Measurements from ENCODE around the gene INTS14. TPM values are rescaled to one million over a fixed set of nuclear protein-coding genes. Genes with fewer than 3 reads are reported as not detected.
"Not testable (repeated sequence)": the region's sequence is repeated elsewhere in the genome, so short reads cannot be mapped to it uniquely, and the experiment has no call there.

The INTS14 gene
- total RNA-seq, 1 donor from 2014 or later: 14.9 TPM

DNA sequence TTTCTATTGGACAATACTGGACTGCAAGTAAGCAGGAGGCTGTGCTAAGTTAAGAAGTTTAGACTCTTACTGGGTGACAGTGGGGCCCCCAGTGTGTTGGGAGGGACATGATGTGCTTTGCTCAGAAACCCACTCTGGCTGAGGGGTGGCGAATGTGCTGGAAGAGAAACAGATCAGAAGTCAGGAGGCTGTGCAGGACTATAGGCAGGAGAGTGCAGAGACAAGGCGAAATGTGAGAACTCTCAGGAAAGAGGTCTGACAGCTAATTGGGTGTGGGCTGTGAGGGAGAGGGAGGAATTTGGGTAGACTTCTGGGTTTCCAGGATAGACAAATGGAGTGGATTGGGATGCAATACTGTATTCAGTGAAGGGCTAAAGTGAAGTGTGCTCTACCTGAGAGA, 22.8 kb upstream of the INTS14 start:
- intact Hi-C loops (cut with DNase I): loop anchor here (10.0 kb wide), 1 partner anchor 661 kb away; the partner anchor contains the start of gene DIS3L

DNA sequence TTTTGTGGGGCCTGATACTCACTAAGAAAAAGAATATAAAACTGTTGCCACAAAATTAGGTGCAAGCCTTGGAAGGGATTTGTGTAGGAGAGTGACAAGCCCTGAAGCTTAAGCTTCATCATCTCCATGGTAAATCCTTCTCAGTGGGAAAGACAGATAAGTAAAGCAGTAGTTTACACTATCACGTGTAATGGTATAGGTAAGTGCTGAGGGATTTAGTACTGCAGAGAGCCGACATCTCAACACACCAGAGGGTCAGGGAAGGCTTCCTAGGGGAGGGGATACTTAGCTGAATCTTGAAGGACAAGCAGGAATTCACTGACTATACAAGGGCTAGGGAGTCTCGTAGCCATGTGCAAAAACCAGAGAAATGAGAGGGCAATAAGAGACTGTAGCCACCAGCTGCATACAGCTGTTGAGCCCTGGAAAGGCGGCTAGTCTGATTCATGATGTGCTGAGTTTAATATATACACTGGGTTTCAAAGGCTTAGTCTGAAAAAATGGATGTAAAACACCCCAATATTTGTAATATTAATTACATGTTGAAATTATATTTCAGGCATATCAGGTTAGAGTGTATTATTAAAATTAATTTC, 21.9 kb upstream of the INTS14 start:
- no peak for DNase-seq (ENCODE audit: low spot score)
- intact Hi-C loops (cut with DNase I): loop anchor here (10.0 kb wide), 1 partner anchor 662 kb away; the partner anchor contains the start of gene DIS3L

More for the DNA sequence above, 22.8 kb upstream of the INTS14 start:
- DNase-seq (ENCODE audit: low spot score): no peak

DNA sequence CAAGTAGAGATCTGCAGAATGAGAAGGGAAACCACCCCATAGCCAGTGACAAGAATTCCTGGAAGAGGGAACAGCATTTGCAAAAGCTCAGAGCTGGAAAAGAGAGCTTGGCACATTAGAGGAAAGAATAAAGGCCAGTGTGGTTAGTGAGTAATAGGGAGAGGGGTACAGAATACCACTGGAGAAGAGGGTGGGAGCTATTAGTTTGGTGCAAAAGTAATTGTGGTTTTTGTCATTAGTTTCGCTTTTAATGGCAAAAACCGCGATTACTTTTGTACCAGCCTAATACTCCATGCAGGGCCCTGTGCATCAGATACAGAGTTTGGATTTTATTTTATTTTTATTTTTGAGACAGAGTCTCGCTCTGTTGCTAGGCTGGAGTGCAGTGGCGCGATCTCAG, 20.6 kb upstream of the INTS14 start:
- intact Hi-C loops (cut with DNase I): loop anchor here (10.0 kb wide), 1 partner anchor 663 kb away; the partner anchor contains the start of gene DIS3L
- no peak for DNase-seq (ENCODE audit: low spot score)

DNA sequence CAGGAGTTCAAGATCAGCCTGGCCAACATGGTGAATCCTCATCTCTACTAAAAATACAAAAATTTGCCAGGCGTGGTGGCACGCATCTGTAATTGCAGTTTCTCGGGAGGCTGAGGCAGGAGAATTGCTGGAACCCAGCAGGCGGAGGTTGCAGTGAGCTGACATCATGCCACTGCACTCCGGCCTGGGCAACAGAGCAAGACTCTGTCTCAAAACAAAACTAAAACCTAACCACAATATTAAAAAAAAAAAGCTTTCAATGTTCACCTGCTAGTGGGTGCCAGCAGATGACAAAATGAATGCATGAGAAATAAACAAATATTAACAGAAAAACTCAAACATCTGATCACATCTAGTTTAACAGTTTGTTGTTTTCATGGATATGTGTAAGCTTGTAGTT, 19.8 kb upstream of the INTS14 start:
- DNase-seq (ENCODE audit: low spot score): no peak
- intact Hi-C loops (cut with DNase I): loop anchor here (10.0 kb wide), 1 partner anchor 664 kb away; the partner anchor contains the start of gene DIS3L

DNA sequence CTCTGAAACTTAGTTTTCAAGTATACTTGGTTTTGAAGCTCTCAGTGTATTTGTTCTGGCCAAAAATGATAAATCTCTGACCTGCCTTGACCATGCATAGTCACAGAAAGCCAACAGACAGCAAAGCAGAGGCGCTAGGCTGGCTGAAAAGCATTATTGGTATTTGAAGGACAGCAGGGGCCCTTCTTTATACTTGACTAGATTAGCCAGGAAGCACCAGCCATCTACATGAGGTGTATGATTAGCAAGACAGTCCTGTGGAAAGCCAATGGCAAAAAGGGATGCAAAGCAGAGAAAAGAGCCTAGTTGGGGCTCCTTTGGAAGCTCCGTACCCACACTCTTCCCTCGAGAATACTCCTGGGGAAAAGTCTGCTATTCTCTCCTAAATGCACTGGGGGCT, 18.6 kb upstream of the INTS14 start:
- intact Hi-C loops (cut with DNase I): no loop called here
- DNase-seq (ENCODE audit: low spot score): no peak

DNA sequence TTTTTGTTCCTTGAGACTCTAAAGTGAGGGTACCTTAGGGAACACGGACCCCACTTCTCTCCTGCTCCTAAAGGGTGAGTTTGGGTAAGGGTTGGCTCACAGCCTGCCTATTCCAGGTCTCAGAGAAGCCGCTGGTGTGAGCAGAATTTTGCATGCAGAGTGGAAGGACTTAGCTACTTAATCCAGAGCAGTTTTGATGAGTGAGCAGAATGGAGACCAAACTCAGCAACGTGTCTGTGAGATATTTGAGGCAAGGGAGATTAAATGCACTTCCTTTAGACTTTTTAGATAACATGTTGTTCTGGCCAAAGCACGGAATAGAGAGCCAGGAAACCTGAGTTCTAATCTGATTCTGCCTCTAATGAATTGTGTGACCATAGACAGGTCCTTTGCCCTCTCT, 15.9 kb upstream of the INTS14 start:
- intact Hi-C loops (cut with DNase I): no loop called here
- no peak for DNase-seq (ENCODE audit: low spot score)

DNA sequence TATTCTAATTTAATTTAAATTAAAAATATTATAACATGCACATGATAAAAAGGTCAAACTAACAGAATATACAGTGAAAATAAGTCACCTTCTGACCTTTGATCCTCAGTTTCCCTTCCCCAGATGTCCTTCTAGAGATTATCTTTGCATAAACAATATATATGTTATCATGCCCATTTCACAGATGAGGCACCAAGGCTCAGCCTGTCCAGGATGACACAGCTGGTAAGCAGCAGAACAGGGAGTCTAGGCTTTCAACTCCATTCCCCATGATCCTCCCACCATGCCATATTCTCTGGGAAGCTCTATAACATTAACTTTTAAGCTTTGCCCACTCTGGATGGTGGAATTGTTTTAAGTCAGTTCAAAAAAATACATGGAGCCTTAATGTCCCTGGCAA, 12.2 kb upstream of the INTS14 start:
- DNase-seq (ENCODE audit: low spot score): no peak
- intact Hi-C loops (cut with DNase I): no loop called here

DNA sequence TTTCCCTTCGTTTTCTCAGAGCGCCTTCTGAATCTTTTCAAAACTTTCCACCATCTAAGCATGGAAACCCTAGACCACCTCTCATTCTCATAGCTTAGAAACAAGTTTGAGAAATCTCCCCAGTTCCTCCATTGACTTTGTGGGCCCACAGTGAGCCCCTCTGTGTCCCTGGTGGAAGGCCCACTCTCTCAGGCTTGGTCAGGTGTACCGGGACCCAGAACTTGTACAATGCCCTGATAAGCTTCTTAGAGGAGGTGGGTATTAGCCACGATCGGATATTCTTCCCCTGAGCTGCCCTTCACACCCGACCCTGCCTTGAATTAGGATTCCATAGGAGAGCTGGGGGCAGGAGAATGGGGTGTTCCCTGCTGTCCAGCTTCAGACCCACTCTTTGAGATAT, 10.7 kb upstream of the INTS14 start, which contains the start of gene SLC24A1:
Gene SLC24A1 (plus strand): TSS at position 301 of the 400 bp plus-strand sequence. CDS start 2,143 bp downstream, outside the sequence.
- intact Hi-C loops (cut with DNase I): no loop called here
- no peak for DNase-seq (ENCODE audit: low spot score)

DNA sequence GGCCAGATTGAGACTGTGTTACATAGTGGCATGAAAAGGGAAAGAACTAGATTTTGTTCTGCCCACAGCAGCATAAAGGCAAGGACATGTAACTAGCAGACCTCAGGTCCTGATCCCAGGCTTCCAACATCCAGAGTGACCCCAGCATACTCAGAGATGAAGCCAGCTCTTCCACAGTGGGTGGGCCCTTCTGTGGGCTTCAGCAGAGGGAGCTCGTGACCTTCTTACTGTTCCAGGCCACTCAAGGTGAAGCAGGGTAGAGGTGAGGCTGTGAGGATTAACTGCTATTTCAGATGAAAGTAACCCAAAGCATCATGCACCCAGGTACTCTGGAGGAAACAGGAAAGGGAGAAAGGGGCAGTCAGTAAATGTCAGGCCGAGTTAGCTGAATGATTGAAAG, 9.9 kb upstream of the INTS14 start:
- intact Hi-C loops (cut with DNase I): no loop called here
- DNase-seq (ENCODE audit: low spot score): no peak

DNA sequence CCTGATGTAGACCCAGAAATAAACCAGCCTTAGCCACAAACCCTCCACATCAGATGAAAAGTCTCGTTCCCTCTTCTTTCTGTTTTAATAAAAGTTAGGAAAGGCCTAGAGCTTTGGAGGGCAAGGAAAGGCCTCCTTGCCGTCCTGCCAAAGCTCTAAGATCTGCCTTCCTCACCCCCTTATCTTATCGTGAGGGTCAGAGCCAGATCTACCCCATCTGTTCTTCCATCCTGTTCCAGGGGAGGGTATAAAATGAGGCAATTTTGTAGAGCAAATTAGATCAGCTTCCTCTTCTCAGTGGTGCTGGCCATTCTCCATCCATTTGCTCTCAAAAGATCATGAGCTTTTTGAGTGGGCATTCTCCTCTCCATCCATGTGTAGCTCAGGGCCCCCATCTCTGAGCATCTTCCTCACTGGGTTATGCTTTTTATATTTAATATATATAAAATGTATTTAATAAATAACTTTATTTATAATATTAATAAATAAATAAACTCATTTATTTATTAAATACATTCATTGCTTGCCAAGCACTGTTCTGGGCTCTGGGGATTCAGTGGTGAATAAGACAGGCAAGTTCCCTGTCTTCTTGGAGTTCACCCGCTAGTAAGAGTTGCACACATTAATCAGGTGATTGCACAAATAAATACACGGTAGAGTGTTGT, 8.8 kb upstream of the INTS14 start:
- no peak for DNase-seq (ENCODE audit: low spot score)
- intact Hi-C loops (cut with DNase I): no loop called here

DNA sequence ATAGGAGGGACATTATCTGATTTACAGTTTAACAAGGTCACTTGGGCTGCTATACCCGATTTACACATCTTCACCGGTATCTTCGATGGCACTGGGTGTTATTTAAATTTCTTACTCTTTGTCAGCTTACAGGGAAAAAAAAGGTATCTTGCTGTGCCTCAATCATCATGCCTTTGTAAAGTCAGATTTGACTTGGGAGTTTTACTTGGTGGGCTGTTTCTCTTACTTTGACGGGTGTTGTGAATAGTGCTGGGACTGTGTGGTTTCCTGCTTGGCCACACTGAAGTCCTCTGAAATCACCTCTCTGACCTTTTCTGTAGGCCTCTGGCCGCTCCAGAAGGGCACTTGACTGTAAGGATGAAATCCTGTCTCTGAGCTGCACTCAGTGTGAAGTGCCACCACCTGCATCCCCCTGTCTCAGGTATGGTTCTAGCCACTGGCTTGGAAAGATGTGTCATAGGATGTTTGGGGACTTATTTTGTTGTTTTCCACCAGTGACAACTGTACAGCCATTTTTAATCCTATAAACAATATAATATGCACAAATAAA, 7.7 kb upstream of the INTS14 start:
- intact Hi-C loops (cut with DNase I): no loop called here
- no peak for DNase-seq (ENCODE audit: low spot score)

DNA sequence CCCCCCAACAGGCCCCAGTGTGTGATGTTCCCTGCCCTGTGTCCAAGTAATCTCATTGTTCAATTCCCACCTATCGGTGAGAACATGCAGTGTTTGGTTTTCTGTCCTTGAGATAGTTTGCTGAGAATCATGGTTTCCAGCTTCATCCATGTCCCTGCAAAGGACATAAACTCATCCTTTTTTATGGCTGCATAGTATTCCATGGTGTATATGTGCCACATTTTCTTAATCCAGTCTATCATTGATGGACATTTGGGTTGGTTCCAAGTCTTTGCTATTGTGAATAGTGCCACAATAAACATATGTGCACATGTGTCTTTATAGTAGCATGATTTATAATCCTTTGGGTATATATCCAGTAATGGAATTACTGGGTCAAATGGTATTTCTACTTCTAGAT, 5.0 kb upstream of the INTS14 start:
- intact Hi-C loops (cut with DNase I); DNase-seq (ENCODE audit: low spot score): not testable (repeated sequence)

DNA sequence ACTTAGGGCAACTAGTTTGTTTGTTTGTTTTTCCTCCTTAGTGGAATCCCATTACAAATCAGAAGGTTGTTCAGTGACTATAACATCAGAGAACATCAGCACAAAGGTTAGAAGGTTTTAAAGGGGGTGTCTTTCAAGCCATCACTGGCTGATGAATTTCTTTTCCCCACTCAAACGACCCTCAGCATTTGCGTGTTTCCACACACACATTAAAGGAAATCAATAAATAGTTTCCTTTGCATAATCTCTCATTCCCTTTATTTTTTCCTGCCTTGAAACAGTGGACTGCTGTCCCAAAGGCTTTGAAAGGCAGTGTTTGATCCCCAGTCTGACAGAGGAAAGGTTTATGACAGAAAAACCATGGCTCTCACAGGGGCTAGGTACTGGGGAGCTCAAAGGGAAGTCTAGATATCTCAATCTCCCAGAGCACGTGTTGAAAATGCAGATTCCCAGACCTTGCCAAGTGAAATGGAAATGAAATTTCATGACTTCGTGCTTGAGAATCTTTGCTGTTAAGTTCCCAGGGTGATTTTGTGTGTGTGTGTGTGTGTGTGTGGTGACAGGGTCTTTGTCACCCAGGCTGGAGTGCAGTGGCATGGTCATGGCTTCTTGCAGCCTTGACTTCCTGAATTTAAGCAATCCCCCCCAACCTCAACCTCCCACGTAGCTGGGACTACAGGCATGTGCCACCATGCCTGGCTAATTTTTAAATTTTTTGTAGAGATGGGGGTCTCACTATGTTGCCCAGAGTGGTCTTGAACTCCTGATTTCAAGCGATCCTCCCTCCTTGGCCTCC, 2.2 kb upstream of the INTS14 start:
- intact Hi-C loops (cut with DNase I): no loop called here
- DNase-seq (ENCODE audit: low spot score): no peak

DNA sequence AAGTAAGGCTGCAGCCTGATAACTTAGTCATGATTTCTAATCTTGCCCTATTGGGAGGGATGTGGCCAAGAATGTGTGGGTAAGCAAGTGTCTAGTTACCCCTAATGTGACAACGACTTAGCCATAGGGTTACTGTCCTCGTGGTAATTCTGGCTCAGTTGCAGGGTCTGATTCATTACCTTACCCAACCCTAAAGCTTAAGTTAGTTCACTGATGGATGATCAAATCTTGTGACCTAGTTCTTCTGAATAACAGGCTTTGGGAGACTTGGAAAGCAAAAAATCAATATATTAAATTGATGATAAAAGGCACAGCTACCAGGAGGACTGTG, 1.6 kb upstream of the INTS14 start:
- no peak for DNase-seq (ENCODE audit: low spot score)
- intact Hi-C loops (cut with DNase I): no loop called here

DNA sequence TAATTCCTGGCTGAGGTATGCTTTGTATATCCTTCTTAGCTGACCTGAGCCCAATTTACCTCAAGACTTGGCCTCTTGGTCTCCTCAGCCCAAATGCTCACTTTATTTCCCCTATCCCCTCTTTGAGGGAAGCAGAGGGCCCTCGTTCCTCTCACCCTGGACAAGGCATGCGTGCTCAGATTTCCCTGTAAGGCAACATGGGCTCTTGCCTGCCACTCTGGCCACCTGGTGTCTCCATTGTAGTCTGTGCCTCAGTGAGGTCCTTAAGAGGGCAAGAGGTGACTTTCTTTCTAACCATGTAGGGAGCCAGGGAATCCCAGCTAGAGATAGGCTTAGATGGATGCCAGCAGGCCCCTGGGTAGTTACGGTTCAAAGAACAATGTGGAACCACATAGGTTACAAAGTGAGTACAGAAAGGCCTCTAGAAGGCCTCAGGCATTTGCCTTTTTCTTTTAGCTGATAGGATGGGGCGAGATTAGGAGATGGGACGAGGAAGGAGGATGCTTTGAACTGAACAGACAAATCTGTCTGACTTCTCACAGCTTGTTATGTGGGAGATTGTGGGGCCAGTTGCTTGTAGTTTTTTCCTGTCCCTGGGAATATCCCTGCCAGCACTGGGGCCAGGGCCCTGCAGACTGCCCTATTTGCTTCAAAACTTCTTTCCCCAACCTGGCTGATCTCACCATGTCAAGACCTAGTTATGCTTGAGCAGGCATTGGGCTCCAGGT, 1.1 kb upstream of the INTS14 start:
- no peak for DNase-seq (ENCODE audit: low spot score)
- intact Hi-C loops (cut with DNase I): no loop called here

DNA sequence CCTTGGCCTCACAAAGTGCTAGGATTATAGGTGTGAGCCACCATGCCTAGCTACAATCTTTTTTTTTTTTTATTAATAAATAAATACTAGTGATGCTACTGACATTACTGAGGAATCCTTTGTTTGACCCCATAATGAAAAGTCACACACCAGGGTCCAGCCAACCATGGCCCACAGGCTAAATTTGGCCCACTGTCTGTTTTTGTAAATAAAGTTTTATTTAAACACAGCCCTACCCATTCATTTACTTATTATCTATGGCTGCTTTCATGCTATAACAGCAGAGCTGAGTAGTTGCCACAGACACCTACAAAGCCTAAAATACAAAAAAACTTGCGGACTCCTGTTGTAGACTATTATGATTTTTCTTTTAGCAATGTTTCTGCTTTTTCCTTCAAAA, 7.4 kb downstream of the INTS14 start:
- intact Hi-C loops (cut with DNase I): no loop called here

DNA sequence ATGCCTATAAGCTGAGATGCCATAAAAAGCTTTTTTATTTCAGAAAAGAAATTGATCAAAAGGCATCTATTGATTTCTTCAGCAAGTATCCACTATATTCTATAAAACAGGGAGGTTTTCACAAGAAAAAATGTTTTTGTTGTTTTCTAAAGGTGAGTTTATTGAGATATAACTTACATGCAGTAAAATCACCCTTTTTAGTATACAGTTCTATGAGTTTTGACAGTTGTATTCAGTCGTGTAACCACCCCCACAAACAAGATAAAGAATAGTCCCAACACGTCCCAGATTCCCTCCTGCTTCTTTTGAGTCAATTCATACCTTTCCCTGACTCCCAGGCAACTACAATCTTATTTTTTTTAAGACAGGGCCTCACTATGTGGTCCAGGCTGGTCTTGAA, 7.8 kb downstream of the INTS14 start:
- intact Hi-C loops (cut with DNase I): no loop called here
- no peak for DNase-seq (ENCODE audit: low spot score)

More for the DNA sequence above, 7.4 kb downstream of the INTS14 start:
- no peak for DNase-seq (ENCODE audit: low spot score)

DNA sequence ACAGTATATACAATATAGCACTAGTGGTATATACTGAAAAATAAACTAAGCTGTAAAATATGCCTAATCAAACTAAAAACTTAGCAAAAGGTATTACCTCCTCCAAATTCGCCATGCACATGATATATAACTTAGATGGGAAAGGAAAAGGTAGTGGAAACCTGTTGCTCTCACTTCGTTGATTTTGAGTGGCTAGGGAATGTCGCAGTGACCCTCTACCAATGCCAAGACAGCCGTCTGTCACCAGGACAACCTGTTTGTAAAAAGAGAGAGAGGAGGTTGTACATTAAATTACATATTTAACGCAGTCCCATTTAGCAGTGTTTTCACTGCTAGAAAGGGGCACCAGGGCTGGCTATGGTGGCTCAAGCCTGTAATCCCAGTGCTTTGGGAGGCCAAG, 11.3 kb downstream of the INTS14 start:
- DNase-seq (ENCODE audit: low spot score): no peak
- intact Hi-C loops (cut with DNase I): no loop called here

DNA sequence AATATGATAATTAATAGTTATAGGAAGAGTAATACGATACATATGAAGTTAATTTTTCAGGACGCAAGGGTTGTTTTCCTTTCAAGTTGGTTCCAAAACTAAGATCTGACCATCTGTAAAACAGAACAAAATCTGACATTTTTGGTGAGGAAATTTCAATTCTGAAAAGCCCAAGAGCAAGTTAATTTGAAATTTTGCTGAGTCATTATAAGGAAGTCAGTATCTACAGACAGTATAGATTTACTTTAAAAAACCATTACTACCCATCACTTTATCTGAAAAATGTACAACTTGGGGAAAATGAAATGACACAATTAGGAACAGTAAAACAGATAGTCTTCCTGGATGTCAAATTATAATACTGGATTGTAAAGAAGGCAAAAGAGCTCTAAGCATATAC, 12.5 kb downstream of the INTS14 start:
- intact Hi-C loops (cut with DNase I): no loop called here
- DNase-seq (ENCODE audit: low spot score): no peak

DNA sequence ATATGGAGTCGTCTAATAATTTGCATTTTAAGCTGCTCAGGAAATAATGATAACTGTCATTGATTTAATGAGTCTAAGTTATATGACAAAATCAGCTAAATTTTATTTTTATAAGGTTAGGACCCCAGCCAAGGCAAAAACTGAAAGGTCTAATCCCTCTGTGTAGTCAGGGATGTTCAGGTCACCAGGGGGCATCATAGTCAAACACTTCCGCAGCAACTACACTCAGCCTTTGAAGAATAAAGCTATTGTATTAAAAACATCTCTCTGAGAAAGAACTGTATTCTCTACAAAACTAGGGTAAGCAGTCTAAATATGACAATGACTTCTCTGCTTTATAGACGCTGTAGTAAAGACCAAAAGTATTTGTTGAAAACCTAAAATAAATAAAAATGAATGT, 15.0 kb downstream of the INTS14 start:
- DNase-seq (ENCODE audit: low spot score): no peak
- intact Hi-C loops (cut with DNase I): no loop called here

Measured in cardiac septum (tissue), 1 donor.